Activated naive CD8-positive, alpha-beta T cell (primary cell): Measurements from ENCODE around the gene HDAC3.

Experiments
- H3K27ac Mint-ChIP-seq: one replicate; pipeline ENCODE4 v1.8.0; 2021; ENCODE audit warnings: mixed read lengths
- H3K27me3 Mint-ChIP-seq: one replicate; pipeline ENCODE4 v1.8.0; 2021; ENCODE audit warnings: mixed read lengths
- H3K36me3 Mint-ChIP-seq: one replicate; pipeline ENCODE4 v1.8.0; 2021; ENCODE audit warnings: mixed read lengths
- H3K4me1 Mint-ChIP-seq: one replicate; pipeline ENCODE4 v1.8.0; 2021; ENCODE audit warnings: low read depth, mixed read lengths
- H3K4me3 Mint-ChIP-seq: one replicate; pipeline ENCODE4 v1.8.0; 2021; ENCODE audit warnings: mild to moderate bottlenecking, mixed read lengths
- H3K9me3 Mint-ChIP-seq: one replicate; pipeline ENCODE4 v1.8.0; 2021; ENCODE audit warnings: low read depth, mixed read lengths

Gene HDAC3

DNA sequence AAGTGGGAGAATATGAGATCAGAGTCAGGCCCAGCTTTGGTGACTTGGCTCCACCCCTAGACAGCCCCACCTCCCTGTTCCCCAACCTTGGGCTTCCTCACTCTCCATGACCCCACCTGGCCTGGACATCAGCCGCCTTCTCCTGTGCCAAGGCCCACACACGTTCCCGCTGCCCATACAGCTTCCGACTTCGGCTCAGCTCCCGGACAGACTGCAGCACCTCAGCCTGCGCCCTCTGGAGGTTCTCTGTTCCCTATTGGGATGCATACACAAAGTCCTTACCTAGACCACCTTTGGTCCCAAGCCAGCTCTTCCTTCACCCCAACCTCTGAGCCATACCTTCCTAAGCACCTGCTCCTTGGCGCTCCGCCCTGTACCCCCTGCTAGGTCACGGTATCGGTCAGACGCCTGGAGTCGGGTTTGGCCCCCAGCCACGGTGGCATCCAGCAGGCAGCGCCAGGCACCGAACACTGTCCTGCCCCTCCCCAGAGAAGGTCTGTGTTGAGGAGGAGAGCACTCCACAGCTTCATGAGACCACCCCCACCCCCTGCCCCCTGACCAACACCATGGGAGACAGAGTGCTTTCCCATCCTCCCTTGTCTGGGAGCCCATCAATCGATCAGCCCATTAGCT is 12.5 kb upstream of the HDAC3 start:
- no peak overlapping the region for H3K4me3 Mint-ChIP-seq
- H3K9me3 Mint-ChIP-seq, result no peaks in the 10 kb centered on the region
- peak overlapping the region; percentile 81 for H3K27ac Mint-ChIP-seq
- H3K4me1 Mint-ChIP-seq, result peaks cover 41% of the 10 kb centered on the region
- no peaks in the 10 kb centered on the region for H3K27me3 Mint-ChIP-seq
- H3K36me3 Mint-ChIP-seq, result no peaks in the 10 kb centered on the region

DNA sequence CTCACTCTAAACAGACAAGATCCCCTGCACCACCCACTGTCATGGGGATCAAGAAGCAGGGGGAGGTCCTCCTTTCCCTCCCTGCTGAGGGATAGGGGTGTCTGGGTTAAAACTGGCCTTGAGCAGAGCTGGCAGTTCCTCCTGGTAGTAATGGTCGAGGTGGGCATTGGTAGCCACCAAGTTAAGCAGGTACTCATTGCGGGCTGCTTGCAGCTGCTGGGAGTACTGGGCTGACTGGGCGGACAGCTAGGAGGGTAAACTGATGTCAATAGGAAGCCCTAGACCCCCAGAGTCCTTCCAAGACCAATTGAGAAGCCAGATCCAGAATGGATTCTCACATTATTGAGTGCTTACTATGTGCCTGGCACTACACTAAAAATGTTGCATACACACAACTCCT is 11.2 kb upstream of the HDAC3 start:
- Mint-ChIP-seq H3K36me3 (no peaks in the 10 kb centered on the region), H3K27me3 (no peaks in the 10 kb centered on the region), H3K4me1 (peaks cover 38% of the 10 kb centered on the region), H3K4me3 (no peak overlapping the region), H3K27ac (no peak overlapping the region), H3K9me3 (no peaks in the 10 kb centered on the region)

DNA sequence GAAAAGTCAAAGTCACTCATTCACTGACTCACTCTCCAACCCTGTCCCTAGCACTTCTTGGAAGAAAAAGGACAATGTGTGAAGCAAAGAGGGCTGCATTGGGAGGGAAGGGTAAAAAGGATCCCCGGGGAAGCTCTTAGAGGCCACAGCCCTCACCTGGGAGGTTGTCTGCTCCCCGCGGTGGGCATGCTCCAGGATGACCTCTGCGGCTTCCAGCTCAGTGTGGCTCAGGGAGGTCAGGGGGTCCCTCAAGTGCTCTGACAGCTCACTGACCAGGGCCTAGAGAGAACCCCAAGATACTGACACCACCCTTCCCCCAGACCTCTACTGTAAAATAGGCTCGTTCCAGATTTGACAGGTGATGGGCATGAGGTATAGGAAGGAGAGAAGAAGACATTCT is 10.6 kb upstream of the HDAC3 start:
- no peaks in the 10 kb centered on the region for H3K9me3 Mint-ChIP-seq
- H3K27me3 Mint-ChIP-seq, result no peaks in the 10 kb centered on the region
- H3K27ac Mint-ChIP-seq, result no peak overlapping the region
- no peaks in the 10 kb centered on the region for H3K36me3 Mint-ChIP-seq
- H3K4me1 Mint-ChIP-seq, result peaks cover 33% of the 10 kb centered on the region
- H3K4me3 Mint-ChIP-seq, result no peak overlapping the region

DNA sequence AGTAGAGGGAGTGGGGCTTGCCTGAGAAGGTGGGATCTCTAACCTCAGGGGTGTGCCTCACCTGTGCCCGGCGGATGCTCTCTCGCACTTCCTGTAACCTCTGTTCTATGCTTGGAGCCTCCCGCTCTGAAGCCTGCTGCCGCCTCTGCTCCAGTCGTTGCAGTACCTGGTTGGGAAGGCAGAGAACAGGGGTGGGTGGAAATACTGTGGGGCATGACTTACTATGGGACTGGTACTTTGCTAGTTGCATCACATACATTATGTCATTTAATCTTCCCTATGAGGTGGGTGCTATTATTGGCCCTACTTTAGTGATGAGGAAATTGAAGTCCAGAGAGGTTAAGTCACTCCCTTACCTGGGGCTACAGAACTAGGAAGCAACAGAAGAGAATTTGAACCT is 9.4 kb upstream of the HDAC3 start:
- Mint-ChIP-seq H3K27me3 (no peaks in the 10 kb centered on the region), H3K9me3 (no peaks in the 10 kb centered on the region), H3K4me1 (peaks cover 34% of the 10 kb centered on the region), H3K4me3 (no peak overlapping the region), H3K36me3 (no peaks in the 10 kb centered on the region), H3K27ac (peak overlapping the region; percentile 11)

DNA sequence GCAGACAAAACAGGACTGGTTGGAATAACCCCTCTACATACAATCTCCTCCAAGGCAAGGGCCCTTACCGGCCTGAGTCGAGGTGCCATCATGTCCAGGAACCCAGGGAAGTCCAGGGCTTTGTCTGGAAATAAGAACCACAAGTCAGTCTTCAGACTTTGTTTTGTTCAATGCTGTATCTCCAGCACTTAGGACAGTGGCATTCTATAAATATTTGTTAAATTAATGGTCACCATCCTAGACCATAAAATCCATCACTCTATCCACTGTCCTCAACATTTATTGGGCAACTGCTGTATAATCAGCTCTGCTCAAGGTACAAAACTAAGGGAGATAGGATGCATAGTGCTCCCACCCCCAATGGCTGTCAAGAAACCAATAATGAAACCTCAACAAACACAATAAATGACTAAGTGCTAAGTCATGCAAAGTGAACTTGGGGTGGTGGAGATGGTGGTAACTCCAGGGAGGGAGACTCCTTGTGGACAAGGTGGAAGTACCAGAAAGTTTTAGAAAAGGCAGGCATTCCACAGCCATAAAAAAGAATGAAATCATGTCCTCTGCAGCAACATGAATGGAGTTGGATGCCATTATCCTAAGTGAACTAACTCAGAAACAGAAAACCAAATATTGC is 5.1 kb upstream of the HDAC3 start:
- Mint-ChIP-seq H3K36me3 (no peaks in the 10 kb centered on the region), H3K27me3 (no peaks in the 10 kb centered on the region), H3K4me3 (no peak overlapping the region), H3K4me1 (peaks cover 24% of the 10 kb centered on the region), H3K9me3 (no peaks in the 10 kb centered on the region), H3K27ac (peak overlapping the region; percentile 62)

DNA sequence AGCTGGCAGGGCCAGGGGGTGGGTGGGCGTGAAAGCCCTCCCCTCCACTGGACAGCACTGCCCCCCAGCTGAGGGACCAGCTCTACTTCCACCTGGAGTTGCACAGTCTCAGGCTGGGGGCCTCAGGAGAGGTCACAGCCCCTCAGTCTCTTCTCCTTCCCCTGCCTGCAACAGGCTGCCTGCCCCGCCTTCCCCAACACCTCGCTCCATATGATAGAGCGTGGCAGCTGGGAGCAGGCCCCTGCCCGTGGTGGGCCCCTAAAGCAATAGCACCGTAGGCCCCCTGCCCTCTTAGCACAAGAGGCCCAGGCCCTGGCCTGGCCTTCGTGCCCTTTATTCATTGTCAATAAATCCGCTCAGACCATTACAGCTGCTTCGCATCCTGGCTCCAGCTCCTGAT is 4.0 kb upstream of the HDAC3 start:
- Mint-ChIP-seq H3K9me3 (no peaks in the 10 kb centered on the region), H3K4me1 (peaks cover 30% of the 10 kb centered on the region), H3K27me3 (no peaks in the 10 kb centered on the region), H3K27ac (no peak overlapping the region), H3K4me3 (peak overlapping the region; percentile 32), H3K36me3 (no peaks in the 10 kb centered on the region)

DNA sequence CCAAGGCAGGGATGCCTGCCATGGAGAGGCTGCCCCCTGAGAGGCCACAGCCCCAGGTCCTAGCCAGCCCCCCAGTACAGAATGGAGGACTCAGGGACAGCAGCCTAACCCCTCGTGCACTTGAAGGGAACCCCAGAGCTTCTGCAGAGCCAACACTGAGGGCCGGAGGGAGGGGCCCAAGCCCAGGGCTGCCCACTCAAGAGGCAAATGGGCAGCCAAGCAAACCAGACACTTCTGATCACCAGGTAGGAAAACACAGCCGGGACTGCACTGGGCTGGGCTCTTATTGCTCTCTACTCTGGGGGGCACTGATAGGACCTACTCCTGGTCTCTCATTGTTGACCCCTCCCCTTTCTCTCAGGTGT is 3.4 kb upstream of the HDAC3 start:
- no peaks in the 10 kb centered on the region for H3K9me3 Mint-ChIP-seq
- no peak overlapping the region for H3K4me3 Mint-ChIP-seq
- H3K4me1 Mint-ChIP-seq, result peaks cover 36% of the 10 kb centered on the region
- H3K27me3 Mint-ChIP-seq, result no peaks in the 10 kb centered on the region
- no peaks in the 10 kb centered on the region for H3K36me3 Mint-ChIP-seq
- H3K27ac Mint-ChIP-seq, result no peak overlapping the region

DNA sequence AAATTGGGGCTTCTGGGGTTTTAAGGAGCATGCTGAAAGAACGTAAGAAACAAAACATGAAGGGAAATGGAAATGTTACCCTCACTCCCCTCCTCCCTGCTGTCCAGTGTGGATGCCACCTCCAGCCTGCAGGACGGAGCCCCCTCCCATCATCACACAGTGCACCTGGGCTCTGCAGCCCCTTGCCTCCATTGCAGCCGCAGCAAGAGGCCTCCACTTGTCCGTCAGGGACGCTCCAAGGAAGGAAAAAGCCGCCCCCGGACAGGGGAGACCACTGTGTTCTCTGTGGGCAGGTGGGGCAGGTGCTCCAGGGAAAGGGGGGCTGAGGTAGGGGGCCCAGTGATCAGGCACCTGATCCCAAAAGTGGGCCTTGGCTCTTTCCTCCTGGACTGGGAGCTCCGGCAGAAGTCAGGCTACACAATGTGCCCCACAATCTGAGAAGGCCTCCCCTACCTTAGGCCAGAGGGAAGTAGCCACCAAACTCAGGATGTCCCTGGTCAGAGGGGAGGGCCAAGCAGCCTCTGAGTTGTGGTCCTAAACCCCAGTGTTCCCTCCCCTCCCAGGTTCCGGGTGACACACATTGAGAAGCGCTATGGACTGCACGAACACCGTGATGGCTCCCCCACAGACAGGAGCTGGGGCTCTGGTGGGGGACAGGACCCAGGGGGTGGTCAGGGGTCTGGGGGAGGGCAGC is 2.9 kb upstream of the HDAC3 start:
- Mint-ChIP-seq H3K9me3 (no peaks in the 10 kb centered on the region), H3K27ac (no peak overlapping the region), H3K27me3 (no peaks in the 10 kb centered on the region), H3K4me1 (peaks cover 42% of the 10 kb centered on the region), H3K36me3 (no peaks in the 10 kb centered on the region), H3K4me3 (peak overlapping the region; percentile 91)

DNA sequence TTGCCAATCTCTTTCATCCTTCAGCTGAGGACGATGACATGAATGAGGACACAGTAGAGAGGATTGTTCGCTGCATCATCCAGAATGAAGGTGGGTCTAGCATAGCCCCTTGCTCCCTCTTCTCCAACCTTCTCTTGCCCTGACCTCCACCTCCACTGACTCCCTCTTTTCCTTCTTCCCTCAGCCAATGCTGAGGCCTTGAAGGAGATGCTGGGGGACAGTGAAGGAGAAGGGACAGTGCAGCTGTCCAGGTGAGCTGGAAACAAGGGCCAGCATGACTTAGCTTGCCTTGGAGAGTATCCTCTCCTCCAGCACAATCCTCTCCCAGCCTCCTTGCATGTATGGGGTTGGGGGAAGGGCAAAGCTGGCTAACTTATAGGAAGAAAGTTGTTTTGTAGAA is 2.1 kb upstream of the HDAC3 start:
- no peaks in the 10 kb centered on the region for H3K9me3 Mint-ChIP-seq
- H3K36me3 Mint-ChIP-seq, result peaks cover 3% of the 10 kb centered on the region
- H3K4me3 Mint-ChIP-seq, result peak overlapping the region; percentile 91
- peak overlapping the region; percentile 96 for H3K27ac Mint-ChIP-seq
- no peaks in the 10 kb centered on the region for H3K27me3 Mint-ChIP-seq
- H3K4me1 Mint-ChIP-seq, result peaks cover 48% of the 10 kb centered on the region

DNA sequence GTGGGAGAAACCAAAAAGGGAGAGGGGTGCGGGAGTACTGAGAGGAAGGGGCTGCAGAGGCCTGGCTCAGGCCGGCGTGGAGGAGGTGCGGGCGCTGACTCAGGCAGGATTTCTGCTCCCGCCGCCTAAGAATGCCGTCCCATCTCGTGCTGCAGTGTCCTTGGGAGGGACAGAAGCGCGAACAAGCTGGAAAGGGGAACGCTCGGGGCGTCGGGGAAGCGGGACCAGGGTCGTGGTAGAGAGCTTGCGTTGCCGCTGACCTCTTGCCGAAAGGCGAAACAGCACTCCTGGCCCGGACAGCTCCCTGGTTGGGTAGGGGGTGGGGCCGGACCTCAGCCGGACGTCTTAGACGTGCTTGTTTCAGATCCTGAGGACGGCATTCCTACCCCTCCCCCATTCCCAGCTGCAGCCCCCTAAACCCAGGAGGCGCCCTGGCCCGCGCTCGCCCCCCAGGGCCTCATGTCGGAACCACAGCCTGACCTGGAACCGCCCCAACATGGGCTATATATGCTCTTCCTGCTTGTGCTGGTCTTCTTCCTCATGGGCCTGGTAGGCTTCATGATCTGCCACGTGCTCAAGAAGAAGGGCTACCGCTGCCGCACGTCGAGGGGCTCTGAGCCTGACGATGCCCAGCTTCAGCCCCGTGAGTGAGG is 1.2 kb upstream of the HDAC3 start:
- Mint-ChIP-seq H3K27me3 (no peaks in the 10 kb centered on the region), H3K9me3 (no peaks in the 10 kb centered on the region), H3K36me3 (peaks cover 3% of the 10 kb centered on the region), H3K27ac (peak overlapping the region; percentile 96), H3K4me3 (peak overlapping the region; percentile 91), H3K4me1 (peaks cover 52% of the 10 kb centered on the region)

DNA sequence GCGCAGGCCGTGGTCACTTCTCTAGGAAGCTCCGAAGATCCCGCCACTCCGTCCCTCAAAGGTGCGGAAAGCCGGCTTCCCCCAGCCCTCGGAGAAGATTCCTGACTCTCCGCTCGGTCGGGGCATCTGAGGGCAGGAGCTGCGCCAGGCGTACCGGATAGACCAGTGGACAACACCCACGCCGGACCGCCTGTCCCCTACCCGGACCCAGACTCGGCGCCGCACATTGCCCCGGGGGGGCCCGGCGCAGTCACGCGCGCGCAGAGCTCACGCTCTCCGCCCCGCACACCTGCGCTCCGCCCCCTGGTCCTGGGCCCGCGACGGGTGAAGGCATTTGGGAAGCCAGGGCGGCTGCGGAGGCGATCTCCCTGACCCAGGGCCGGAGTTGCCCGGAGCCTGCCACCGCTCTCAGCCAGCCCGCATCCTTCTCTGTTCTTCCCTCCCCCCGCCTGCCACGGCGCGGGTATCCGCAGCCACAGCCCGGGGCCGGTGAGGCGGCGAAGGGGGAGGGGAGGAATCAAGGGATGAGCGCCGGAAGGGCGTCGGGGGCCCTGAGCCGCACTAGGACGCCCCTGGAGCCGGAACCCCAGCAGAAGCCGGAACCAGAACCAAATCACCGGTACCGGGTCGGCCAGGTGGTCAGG is 596 bp upstream of the HDAC3 start:
- Mint-ChIP-seq H3K4me1 (peaks cover 56% of the 10 kb centered on the region), H3K27ac (peak overlapping the region; percentile 96), H3K27me3 (no peaks in the 10 kb centered on the region), H3K4me3 (peak overlapping the region; percentile 91), H3K36me3 (peaks cover 3% of the 10 kb centered on the region), H3K9me3 (no peaks in the 10 kb centered on the region)

DNA sequence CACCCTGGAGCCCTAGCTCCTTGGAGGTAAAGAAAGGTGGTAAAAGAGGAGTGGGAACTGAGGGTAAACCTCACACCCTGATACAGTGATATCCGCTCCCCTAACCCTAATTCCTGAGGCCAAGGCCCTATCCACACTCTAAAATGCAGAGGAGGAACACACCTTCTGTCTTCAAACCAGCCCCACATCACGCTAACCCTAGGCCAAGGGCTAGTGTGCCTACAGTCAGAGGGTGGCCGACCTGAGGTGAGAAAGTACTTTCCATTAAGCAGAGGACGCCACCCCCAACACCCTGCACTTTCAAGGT is 590 bp downstream of the HDAC3 start:
- Mint-ChIP-seq H3K9me3 (no peaks in the 10 kb centered on the region), H3K4me1 (peaks cover 44% of the 10 kb centered on the region), H3K27me3 (no peaks in the 10 kb centered on the region), H3K36me3 (peaks cover 3% of the 10 kb centered on the region), H3K4me3 (peak overlapping the region; percentile 94), H3K27ac (peak overlapping the region; percentile 79)

DNA sequence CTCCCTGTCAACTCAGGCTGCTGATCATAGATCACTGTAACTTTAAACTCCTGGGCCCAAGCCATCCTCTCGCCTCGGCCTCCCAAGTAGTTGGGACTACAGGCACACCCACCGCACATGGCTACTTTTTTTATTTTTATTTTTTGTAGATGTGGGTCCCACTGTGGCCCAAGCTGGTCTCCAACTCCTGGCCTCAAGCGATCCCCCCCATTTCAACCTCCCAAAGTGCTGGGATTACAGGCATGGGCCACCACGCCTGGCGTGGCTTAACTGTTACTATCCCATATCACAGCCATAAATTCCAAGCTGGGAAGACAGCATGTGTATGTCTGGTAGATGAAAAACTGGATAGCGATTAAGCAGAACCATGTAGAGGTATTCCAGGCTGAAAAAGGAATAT is 1.0 kb downstream of the HDAC3 start:
- H3K27me3 Mint-ChIP-seq, result no peaks in the 10 kb centered on the region
- H3K4me1 Mint-ChIP-seq, result peaks cover 43% of the 10 kb centered on the region
- H3K9me3 Mint-ChIP-seq, result no peaks in the 10 kb centered on the region
- peak overlapping the region; percentile 94 for H3K4me3 Mint-ChIP-seq
- H3K36me3 Mint-ChIP-seq, result peaks cover 3% of the 10 kb centered on the region
- peak overlapping the region; percentile 79 for H3K27ac Mint-ChIP-seq

DNA sequence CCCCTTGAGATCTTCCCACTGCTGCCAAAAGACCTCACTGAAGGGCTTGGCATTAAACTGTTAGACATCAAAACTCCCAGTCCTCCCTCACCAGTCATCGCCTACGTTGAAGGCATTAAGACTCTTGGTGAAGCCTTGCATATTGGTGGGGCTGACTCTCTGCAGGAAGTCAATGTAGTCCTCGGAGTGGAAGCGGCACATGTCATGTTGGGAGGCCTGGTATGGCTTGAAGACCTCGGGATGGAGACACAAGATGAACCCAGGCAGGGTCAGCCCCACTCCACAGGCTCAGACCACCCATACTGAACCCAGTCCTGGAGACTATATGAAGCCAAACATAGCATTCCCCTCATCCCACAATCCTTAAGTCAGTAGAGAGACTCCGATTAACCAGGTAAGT is 1.9 kb downstream of the HDAC3 start:
- Mint-ChIP-seq H3K4me1 (peaks cover 43% of the 10 kb centered on the region), H3K4me3 (peak overlapping the region; percentile 94), H3K27me3 (no peaks in the 10 kb centered on the region), H3K36me3 (peaks cover 3% of the 10 kb centered on the region), H3K27ac (no peak overlapping the region), H3K9me3 (no peaks in the 10 kb centered on the region)
